NCI-H1048 (cell line): ENCODE results near the gene RIT2.

Experiments used
- DNase-seq: peaks from one replicate; lab custom pipeline; 2025; lab: John Stamatoyannopoulos, UW

The RIT2 gene

DNA sequence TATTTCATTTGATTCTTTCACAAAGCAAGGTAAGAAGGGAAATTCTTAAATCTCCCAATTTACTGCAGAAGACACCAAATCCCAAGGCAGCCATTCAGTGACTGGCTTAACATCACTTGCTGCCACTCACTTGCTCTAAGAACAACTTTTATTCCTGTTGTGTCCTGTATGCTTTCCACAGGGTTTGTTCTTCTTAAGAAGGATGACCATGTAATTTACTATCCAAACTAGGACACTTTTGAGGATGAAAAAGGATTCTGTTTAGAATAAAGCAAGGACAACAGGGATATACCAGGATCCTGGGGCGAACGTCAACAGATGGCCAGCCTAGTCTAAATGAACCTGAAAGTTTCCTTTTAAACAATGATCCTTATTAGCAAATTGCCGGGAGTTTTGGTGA is 34.8 kb downstream of the RIT2 start:
- DNase-seq: no peak

GRCh38 chr18:43079422-43079821 is 36.1 kb downstream of the RIT2 start:
- DNase-seq: no peak

- no peak for DNase-seq
These were observed 36.9 kb downstream of the RIT2 start for GRCh38 chr18:43078478-43079092.

DNA sequence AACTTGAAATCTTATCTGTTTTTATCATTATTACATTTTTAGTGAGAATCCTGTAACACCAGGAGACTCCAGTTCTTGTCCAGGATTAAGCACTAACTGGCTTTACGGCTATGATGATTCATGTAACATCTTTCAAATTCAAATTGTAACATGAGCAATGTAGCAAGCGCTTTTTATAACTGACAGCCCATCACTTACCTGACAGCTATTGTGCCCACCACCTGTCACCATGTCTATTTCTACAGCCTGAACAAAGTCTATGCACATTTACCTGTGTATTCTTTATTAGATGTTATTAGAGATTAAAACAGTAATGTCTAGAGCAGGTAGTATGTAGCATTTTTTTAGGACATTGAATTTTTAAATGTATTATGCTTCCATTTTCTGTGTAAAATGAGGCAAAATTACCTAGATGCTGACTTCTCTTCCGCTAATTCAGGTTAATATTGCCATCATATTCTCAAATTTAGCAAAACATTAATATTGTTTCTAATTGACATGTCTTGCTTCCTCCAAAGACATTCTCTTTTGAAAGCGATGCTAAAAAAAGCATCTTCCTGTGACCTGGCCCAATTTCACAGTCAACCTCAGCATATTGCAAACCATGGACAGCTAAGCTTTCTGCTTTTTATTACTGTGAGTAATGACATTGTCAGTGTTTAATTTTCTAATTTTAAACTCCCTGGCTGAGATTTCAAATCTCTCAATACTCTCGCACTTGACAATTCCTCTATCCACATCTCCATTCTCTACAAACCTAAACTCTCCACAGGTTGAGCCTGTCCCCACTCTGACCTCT is 37.8 kb downstream of the RIT2 start:
- no peak for DNase-seq

- no peak for DNase-seq
These were observed 41.7 kb downstream of the RIT2 start for GRCh38 chr18:43073771-43074170.

GRCh38 chr18:43068781-43069180 is 46.7 kb downstream of the RIT2 start:
- no peak for DNase-seq

DNA sequence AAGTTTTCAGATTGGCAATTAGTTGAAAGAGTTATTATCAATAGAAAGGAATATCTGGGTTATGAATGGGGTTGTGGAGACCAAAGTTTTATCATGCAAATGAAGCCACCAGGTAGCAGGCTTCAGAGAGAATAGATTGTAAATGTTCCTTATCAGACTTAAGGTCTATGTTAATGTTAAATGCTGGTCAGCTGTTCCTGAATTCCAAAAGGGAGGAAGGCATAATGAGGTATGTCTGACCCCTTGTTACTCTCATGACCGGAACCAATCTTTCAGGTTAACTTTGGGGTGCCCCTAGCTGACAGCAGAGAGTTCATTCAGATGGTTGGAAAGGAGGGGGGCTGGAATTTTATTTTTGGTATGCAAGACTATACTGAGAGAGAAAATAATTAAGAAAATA is 47.9 kb downstream of the RIT2 start:
- no peak for DNase-seq

- DNase-seq: no peak
These were observed 53.7 kb downstream of the RIT2 start for GRCh38 chr18:43061816-43062215.

GRCh38 chr18:43061318-43061717 is 54.2 kb downstream of the RIT2 start:
- no peak for DNase-seq

DNA sequence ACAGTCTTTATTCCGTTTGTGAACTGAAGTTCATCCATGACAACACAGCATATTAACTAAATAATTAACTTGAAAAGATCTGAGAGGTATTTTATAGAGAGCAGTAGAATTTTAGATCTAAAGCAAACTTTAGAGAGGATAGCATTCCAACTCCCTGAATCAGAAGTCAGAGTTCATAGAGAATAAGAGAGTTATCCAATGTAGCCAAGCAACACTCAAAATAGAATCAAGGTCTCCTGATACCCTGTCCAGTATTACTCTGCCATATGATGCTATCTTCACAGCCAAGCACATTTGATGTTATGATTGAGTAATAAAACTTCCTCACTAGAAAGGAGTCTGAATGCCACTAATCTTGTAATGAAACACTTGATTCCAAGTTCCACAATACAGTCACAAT is 55.5 kb downstream of the RIT2 start:
- no peak for DNase-seq

GRCh38 chr18:43054815-43055519 is 60.5 kb downstream of the RIT2 start:
- no peak for DNase-seq

GRCh38 chr18:43049021-43049420 is 66.5 kb downstream of the RIT2 start:
- DNase-seq: no peak

DNA sequence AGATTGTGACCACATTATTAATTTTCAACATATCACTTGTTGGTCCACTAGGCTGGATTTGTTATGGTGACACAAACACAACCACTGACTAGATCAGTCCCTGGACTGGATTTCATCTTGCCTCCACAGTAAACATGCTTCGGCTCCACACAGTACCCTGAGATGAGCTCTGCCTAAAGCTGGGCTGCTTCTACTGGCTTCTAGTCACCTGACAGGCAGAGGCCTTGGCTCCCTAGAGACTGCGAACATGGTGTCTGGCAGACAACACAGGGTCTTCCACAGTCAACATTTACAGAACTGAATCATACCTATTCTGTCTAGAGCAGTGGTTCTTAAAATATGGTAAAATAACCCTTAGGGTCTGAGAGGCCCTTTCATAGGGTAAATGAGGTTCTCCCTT is 69.2 kb downstream of the RIT2 start:
- no peak for DNase-seq

- no peak for DNase-seq
These were observed 71.9 kb downstream of the RIT2 start for GRCh38 chr18:43043626-43044025.

DNA sequence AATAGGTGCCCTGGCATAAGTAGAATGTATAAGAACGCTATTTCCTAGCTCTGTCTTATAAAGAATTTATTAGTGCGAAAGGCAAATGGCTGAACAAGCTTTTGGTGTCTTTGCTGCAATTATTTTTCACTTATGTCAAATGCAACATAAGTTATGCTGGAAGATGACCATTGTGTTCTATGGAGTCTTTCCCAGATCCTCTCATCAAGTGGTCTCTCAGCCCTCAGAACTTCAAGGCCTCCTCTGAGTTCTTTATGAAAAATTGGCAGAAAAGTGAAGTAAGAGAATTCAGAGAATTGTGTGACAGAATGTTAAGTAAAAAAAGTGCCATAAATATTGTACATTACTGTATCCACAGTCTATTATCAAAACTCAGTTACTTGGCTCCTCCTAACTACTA is 75.2 kb downstream of the RIT2 start:
- no peak for DNase-seq

DNA sequence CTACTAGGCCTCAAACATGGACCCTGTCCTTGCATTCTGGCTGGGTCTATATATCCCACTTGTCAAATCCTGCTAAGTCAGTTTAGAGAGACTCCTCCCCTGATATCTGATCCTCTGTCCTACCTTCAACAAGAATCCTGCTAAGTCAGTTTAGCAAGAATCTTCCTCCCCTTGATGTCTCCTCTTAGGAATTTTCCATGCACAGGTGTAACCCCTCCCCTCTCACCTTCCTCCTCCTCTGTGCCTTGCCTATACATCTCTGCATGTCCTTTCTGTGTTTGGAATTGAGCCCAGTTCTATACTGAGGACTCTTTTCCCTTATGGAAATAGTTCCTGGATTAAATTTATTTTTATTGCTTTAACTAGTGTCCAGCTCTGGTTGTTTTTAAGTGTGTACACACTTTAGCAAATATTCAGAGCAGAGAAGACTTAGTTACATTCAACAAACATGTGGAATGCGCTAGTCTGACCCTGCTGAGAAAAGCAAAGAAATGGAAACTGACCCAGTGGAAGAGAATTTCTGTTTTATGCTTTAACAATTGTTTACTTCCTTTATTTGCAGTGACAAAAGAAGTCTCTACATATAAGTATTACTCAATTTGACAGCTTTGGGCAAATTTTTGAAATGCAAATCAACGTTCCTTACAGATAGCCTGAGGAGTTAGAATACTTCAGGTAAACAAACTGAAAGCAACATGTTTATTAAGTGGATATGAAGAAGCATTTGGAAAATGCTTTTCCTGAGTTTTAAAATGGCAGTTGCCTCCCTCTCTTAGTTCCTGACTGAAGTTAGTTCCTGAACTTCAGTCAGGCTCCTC is 80.6 kb downstream of the RIT2 start:
- no peak for DNase-seq

DNA sequence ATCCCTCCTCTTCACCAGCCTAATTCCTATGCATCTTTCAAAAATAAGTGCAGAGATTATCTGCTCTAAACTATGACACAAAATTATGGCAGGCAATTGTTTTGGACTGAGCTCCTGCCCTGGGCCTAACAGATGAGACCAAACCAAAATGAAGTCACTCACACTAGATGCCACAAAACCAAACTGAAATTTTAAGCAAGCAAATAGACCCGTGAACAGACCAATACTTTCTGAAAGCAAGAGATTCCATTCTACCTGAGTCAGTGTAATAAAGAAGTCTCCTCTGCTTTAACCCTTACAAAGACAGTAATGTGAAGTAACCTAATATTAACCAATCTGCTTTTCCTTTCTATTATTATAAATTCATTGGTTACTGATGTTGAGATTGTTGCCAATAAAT is 84.3 kb downstream of the RIT2 start:
- no peak for DNase-seq

GRCh38 chr18:43029414-43029813 is 86.1 kb downstream of the RIT2 start:
- no peak for DNase-seq

DNA sequence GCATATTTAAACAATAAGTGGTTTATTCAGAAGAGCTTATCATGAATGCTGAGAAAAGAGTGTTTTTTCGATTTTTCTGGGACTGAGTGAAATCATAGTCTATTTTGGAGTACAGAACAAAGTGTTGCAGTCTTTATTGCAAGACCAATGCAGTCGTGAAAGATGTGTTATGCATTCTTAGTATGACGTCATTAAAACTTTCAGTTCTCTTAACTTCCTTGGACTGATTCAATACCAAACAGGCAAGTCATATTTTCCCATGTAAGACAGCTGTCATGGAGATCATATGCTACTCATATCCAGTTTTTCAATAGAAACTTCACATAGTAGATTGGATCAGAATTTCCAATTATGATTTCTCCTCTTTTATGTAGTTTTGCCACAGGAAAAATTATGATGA is 92.6 kb downstream of the RIT2 start:
- no peak for DNase-seq

GRCh38 chr18:43017622-43018021 is 97.9 kb downstream of the RIT2 start:
- no peak for DNase-seq

DNA sequence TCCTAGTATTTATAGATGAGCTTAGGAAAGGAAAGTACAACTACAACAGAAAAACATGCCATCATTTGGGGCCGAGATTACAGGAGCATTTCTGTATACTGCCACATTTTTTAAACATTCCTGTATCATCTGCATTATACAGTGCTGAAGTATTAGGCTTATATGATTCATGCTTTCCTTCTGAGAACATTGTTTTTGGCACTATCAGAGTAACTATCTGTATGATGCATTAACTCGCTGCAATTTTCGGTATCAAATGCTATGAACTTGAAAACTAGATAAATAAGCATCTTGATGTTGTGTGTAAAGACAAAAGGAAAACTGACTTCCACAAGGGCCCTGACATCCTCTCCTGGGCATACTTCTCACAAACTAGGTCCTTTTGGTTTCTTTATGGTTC is 102.0 kb downstream of the RIT2 start:
- no peak for DNase-seq

GRCh38 chr18:43012951-43013350 is 102.5 kb downstream of the RIT2 start:
- no peak for DNase-seq
